Activated CD8-positive, alpha-beta memory T cell treated with anti-CD3 and anti-CD28 coated beads for 36 hours (primary cell): ENCODE results near the gene MBLAC2. TPM values are rescaled to one million over a fixed set of nuclear protein-coding genes. Genes with fewer than 3 reads are reported as not detected.

Source experiments
- CTCF ChIA-PET: fragments of 350-600 bp; sonication (Branson Sonifier 250); formaldehyde crosslinking; loops from one replicate; lab custom pipeline; 2021; ENCODE audit warnings: antibody characterized with exemption; lab: Charles Lee
- POLR2A ChIA-PET: fragments of 350-600 bp; sonication (Branson Sonifier 250); formaldehyde crosslinking; loops from one replicate; lab custom pipeline; 2021; ENCODE audit warnings: antibody characterized with exemption; lab: Charles Lee
- total RNA-seq, 2 experiments: library from RNA; stranded (reverse); gene quantifications; one replicate each; pipeline ENCODE4 v1.2.3, GENCODE V29; 2021

The MBLAC2 gene
- total RNA-seq: 1 to 10 TPM; 5.5 to 6.0 TPM

DNA sequence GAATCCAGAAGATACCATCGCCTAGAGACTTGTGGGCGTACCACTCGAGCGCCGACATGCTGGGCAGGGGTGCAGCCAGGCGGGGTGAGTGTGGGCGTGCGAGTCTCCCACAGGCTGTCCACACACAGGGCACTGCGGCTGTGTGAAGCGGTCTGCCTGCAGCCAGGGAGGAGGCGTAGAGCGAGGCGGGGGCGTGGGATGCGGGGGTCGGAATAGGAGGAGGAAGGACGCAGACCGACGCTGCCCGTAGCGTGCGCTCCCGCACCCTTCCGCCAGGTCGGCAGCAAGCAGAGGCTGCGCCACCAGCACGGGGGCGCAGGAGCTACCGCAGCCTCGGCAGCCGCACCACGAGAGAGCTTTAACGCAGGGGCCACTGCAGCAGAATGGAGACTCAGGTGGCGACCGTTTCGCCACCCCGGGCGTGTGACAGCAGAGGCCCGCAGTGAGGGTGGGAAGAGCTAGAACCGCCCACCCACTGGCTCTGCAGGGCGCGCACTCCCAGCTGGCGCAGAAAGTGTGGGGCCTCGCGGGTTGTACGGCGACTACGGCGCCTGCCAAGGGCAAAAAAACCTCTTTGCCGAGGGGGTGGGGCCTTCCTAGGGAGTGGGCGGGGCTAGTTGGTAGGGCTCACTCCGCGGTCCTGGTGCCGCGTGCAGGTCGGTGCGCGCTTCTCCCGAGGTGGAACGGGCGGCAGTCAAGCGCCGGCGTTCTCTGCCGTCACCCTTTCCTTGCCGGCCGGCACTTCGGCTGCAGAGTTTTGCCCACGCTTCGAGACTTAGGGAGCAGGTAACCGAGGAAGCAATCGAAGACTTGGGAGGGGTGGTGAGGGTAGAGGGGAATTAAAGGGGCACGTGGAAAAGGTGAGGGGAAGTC is at the start of gene MBLAC2, which contains the start of gene POLR3G:
Gene MBLAC2 (minus strand): TSS at position 537 of the 873 bp plus-strand sequence. CDS start 479 bp downstream, at position 58.
Gene POLR3G (plus strand): TSS at position 630 of the 873 bp plus-strand sequence. CDS start 10,704 bp downstream, outside the sequence.
- ChIA-PET CTCF (interaction anchor here (1.0 to 1.6 kb wide), 2 partner anchors 34 to 37 kb away, joined by 3 to 7 read pairs; no protein-coding TSS in a partner anchor), POLR2A (interaction anchor here (0.6 to 1.7 kb wide), 5 partner anchors 9 to 909 kb away, joined by 3 to 15 read pairs (median 3); partner anchors contain the start of genes ARRDC3, CETN3 and LYSMD3)

DNA sequence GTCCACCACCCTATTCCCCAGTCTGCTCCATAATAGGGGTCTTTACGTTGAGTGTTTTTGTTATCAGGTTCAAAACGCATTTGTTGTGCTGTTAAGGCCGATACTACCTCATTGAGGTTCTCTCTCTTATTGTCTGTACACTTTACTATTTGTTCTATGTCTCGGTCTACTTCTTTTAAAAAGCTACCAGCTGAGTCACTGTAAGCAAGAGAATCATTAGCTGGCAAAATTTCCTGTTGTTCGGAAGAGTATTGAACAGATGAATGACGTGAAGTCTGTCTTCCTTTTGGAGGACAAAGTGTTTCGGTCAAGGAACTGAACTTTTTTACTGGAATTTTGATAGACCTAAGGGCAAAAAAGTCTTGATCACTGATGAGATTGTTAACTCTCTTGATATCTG is 44.5 kb upstream of the MBLAC2 start:
- POLR2A ChIA-PET: no interaction called here
- CTCF ChIA-PET: no interaction called here

DNA sequence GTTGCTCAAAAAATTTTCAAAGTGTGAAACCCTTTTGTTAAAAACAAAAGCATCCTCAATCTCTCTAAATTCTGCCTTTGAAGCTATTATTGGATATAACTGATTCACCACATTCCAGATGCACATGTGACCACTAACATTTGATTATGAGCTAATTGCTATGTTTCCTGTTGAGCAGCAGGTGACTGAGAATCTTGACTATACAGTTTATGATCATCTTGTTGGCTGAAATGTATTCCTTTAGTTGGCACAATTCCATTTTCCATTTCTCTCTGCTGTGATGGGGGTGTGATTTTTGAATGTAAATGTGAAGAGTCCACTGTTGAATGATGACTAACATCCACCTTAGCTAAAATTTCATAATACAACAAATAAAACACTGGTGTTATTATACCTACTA is 44.1 kb upstream of the MBLAC2 start:
- ChIA-PET CTCF (no interaction called here), POLR2A (no interaction called here)

DNA sequence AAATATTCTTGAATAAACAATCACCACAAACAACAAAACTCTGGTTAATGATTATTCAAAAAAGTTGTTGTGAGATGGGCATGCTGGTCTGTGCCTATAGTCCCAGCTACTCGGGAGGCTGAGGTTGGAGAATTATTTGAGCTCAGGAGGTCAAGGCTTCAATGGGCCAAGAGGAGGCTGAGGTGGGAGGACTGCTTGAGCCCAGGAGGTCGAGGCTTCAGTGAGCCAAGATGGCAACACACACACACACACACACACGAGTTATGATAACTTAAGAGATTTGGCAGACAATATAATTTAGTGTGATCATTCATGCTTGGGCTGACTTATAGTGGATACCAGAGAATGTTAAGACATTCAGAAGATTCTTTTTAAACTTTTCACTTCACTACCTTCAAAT is 39.9 kb upstream of the MBLAC2 start:
- ChIA-PET CTCF (no interaction called here), POLR2A (no interaction called here)

DNA sequence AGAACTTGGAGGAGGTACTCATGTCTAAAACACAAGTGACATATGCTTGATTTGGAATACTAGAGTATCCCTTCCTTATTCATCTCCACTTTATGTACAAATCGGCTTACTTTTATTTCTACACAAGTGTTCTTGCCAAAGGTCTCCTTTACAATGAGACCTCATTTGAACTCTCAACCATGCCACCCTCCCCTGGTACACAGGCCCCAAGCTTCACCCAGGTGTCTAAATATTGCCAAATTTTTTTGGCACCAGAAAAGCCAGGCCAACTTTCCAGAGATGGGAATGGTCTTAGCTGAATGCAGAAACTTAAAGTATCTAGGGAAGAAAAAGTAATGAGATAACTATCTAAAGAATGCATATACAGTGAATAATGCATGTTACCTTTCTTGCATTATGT is 35.9 kb upstream of the MBLAC2 start:
- POLR2A ChIA-PET: no interaction called here
- CTCF ChIA-PET: interaction anchor here (0.6 kb wide), 1 partner anchor 71 kb away, joined by 4 read pairs; no protein-coding TSS in a partner anchor

DNA sequence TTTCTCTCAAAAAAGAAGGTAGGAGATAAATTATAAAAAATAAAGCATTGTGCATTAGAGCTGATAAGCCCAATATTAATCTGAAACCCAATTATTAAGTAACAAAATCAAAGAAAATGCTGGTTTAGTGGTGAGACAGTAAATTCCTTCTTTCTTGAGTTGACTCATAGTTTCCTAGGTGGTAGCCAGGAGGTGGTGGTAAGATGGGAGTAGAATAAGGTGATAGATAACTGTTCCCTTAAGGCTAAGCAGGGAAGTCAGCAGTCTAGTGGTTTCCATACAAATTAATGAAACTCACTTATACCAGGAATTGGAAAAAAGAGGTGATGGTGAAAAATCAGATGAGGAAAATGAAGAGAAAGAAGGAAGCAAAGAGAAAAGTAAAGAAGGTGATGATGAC is 31.6 kb upstream of the MBLAC2 start:
- POLR2A ChIA-PET: no interaction called here
- CTCF ChIA-PET: no interaction called here

DNA sequence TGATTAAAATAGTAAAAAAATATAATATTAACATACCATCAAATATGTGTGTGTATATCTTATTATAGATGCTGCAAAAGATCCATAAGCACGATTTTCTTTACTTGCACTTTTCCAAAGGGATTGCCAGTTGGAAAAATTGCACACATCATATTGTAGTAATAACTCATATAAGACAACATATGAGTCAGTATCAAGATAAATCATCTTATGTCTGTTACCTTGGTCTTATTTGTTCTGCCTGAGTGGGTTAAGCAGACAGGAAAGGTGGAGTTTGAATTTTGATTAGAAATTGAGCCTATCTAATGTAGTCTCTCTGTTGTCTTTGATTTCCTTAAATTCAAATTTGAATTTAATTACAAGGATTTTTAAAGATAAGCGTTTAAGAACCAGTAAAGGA is 30.2 kb upstream of the MBLAC2 start:
- CTCF ChIA-PET: no interaction called here
- POLR2A ChIA-PET: no interaction called here

DNA sequence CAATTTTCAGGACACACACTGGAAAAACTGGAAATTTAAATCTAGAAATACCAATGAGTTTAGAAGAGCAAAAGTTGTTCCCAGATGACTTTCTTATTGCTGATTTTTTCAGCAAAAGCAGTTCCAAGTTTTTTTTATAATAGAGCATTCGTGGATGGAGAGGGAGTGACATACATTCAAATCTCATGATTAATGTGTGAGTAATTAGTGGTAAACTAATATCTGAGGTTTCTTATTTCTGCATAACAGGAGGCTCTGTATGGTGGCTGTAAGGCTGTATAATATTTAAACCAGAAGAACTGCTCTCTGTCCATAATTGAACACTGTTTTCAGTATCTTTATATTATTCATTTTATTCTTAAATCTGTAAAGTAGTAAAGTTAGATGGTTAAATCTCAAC is 29.0 kb upstream of the MBLAC2 start:
- ChIA-PET CTCF (no interaction called here), POLR2A (no interaction called here)

DNA sequence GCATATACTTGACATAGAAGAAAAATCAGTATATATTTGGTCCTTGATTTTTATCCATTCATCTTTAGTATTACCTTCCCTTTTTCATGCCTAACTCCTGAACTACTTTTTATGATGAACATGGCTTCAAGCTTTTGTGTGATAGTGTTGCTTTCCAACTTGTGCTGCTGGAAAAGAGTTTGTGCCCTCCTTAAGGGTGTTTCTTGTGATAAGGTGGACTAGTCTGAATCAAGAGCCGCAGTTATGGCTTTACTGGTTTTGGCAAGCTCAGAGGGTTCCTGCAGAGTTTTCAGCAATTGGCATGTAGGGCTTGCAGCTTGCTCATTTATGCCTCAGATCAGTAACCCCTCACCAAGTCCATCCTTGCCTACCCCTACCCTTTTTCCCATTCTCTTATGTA is 20.6 kb upstream of the MBLAC2 start:
- POLR2A ChIA-PET: no interaction called here

DNA sequence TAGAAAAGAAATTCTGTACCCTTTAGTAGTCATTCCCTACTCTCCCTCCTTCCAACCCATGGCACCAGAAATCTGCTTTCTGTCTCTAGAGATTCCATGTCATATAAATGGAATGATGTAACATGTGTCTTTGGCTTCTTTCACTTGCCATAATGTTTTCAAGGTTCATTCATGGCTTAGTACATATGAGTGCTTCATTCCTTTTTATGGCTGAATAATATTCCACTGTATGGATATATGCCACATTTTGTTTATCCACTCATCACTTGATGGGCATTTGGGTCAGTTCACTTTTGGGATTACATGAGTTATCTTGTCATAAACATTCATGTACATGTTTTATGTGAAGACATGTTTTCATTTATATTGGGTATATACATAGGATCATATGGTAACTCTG is 19.5 kb upstream of the MBLAC2 start:
- ChIA-PET CTCF (interaction anchor here (0.5 kb wide), 1 partner anchor 38 kb away, joined by 3 read pairs; no protein-coding TSS in a partner anchor), POLR2A (no interaction called here)

More for the DNA sequence above, 20.6 kb upstream of the MBLAC2 start:
- CTCF ChIA-PET: no interaction called here

DNA sequence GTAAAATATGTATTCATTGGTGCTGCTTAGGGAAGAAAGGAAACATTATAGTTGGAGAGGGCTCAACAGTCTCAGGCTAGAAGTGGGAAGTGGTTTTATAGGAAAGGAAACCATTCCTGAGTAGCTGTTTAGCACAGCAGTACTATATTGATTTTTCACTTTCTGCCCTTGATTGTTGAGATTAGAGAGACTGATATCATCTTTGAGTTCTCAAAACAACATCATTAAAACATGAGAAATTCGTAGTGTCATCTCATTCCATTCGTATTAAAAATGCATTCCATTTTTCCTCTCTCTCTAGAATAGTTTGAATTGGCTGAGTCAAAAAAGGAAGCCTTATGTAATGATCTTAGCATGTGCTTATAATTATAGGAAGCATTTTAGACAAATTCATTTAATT is 14.2 kb upstream of the MBLAC2 start:
- ChIA-PET POLR2A (no interaction called here), CTCF (no interaction called here)

DNA sequence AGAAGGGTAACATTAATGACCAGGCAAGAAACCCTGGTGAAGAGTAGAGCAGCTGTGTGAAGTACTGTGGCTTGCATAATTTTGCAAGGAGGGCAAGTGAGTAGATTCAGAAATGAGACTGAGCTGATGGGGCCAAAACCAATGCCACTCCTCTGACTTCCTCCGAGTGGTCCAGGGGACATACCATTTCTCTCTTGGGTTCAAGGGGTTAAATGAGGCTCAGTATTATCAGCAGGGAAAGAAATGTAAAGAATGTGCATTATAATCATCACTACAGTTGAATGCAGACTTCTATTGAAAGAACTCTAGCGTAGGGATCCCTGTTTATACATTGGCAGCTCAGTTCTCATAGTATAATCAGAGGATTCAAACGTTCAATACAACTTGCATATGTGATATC is 10.0 kb upstream of the MBLAC2 start:
- POLR2A ChIA-PET: no interaction called here

DNA sequence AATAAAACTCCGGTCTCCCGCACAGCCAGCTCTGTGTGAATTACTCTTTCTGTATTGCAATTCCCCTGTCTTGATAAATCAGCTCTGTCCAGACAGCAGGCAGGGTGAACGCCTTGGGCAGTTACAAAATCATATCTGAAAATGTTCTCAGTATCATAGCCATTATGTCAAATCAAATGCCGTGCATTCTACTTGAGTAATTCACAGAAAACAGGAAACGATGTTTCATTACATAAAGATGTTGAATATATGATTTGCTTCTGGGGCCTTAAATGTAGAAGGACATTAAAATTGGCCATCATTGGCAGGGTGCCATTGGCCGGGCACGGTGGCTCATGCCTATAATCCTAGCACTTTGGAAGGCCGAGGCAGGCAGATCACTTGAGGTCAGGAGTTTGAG is 8.6 kb upstream of the MBLAC2 start:
- CTCF ChIA-PET: no interaction called here
- POLR2A ChIA-PET: no interaction called here

More for the DNA sequence above, 10.0 kb upstream of the MBLAC2 start:
- CTCF ChIA-PET: no interaction called here

DNA sequence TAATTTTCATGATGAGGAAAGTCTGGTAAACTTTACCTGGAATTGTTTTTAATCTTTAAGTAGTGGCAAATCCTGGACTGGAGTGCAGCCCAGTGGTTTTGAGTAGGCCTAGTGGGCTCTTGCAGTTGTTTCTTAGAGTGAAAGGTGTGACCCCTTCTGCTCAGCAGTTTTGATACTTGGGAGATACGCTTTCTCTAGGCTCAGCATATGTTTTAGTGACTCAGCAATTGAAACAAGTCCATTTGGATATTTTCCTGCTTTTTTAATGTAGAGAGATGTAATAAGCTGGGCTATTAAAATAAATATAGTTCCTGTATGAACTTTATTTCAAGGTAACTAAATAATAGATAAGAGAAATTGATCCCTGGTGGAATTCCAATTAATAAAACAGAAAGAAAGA is 6.1 kb upstream of the MBLAC2 start:
- ChIA-PET POLR2A (no interaction called here), CTCF (no interaction called here)

DNA sequence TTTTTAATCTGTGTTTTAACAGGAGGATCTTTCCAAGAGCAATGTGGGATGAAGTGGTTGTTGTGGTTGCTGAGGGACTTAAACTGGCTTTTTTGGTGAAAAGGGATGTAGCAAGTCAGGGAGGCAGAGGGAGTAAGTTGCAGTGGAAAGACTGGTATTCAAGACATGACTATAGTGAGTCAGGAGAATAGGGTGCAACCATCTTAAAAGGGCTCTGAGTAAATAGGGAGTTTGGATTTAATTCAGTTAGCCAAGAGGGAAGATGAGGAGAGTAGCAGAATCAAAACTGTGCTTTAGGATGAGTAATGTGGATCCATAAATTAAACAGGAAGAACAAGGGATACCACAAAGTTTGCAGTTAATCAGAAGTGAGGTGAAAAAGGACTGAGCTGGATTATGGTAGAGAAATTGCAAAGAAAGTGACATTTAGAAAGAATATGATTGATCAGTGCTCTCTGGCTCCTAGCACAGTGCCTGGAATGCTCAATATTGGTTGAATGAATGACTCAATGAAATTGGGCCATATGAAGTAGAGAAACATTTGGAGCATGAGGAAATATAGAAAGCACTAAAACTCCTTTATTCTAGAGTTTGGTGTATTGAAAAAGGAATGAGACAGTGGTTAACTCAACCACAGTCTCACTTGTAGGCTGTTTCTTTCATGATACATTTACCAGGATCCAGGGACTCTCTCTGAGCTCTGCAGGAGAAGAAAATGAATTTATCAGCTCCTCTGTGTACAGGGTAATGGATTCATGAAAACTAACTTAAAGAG is 5.2 kb upstream of the MBLAC2 start:
- ChIA-PET POLR2A (no interaction called here), CTCF (no interaction called here)

DNA sequence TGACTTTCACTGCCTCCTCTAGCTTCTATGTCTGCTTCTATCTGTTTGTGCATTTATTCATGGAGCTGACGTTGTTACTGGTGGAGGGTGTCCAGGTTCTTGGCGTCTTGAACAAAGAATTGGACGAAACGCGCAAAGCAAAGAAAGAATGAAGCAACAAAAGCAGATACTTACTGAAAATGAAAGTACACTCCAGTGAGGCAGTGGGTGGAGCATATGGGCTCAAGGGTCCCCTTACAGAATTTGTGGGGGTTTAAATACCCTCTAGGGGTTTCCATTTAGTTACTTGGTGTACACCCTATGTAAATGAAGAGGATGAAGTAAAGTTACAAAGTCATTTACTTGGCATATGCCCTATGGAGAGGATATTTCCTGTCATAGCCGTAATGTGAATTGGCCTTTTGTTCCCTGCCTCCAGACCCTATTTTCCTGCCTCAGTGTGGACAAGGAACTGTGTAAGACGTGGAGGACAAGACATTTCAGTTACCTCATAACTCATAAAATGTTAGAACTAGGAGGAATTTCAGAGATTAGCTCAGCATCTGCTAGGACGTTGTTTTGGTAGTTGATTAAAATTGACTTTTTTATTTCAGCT is 3.1 kb upstream of the MBLAC2 start:
- ChIA-PET CTCF (interaction anchor here (0.9 kb wide), 1 partner anchor 26 kb away, joined by 3 read pairs; no protein-coding TSS in a partner anchor), POLR2A (no interaction called here)

DNA sequence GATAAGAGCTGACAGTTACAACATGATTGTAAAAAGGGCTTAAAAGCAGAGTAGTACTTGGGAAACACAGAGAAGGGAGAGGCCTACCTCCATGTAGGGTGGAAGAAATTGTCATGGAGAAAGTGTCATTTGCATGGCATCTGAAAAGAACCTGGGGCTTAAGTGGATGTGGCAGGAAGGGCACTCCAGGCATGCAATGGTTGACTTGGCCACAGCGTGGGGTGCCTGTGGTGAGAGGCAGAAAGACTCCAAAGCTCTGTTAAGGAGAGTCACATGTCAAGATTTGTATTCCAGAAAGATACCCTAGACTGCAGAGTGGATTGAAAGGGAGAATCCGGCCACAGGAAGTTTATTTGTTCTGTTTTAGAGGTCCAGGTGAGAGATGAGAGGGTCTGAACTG is 2.5 kb upstream of the MBLAC2 start:
- POLR2A ChIA-PET: no interaction called here
- CTCF ChIA-PET: interaction anchor here (0.8 kb wide), 1 partner anchor 52 kb away, joined by 3 read pairs; the partner anchor contains the start of gene LYSMD3

DNA sequence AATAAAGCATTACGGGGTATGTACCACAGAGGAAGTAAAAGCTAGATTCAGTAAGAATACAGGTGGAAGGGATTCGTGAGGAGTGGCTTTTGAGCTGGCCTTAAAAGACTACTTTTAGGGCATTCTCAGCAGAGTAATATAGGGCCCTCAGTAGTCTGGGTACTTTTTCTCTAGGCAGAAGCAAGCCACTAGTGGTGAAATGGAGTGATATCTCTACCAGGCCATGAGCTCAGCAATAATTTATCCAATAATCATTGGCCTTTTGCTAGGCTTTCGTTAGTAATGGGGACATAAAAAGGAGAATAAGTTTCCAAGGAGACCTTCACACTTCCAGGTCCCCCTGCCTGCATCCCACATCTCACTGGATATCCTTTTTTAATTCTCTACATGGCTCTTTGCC is 1.8 kb upstream of the MBLAC2 start:
- ChIA-PET CTCF (interaction anchor here (0.8 kb wide), 1 partner anchor 53 kb away, joined by 3 read pairs; the partner anchor contains the start of gene LYSMD3), POLR2A (no interaction called here)

DNA sequence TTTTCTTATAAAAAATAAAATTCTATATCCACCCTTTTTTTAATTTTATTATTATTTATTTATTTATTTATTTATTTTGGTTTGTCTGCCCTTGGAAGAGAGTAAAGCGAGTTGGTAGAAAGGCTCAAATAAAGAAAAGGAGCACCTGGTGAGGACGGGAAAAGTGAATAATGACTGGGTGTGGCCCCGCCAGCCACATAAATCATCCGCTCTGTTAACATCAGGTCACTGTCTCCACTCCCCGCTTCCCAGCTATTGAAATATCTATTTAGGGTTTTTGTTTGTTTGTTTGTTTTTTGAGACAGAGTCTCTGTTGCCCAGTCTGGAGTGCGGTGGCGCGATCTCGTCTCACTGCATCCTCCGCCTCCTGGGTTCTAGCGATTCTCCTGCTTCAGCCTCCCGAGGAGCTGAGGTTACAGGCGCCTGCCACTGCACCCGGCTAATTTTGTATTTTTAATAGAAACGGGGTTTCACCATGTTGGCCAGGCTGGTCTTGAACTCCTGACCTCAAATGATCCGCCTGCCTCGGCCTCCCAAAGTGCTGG is 937 bp upstream of the MBLAC2 start:
- ChIA-PET CTCF (interaction anchor here (1.0 to 1.6 kb wide), 2 partner anchors 35 to 38 kb away, joined by 3 to 7 read pairs; no protein-coding TSS in a partner anchor), POLR2A (interaction anchor here (1.7 kb wide), 2 partner anchors 54 to 66 kb away, joined by 9 to 15 read pairs; partner anchors contain the start of genes CETN3 and LYSMD3)
